Neuron (in vitro differentiated cells): ENCODE results near the gene HECTD4.

Experiments
- H2AFZ ChIP-seq: one replicate; pipeline ENCODE4 v1.6.1; 2013; ENCODE audit warnings: low read depth, mild to moderate bottlenecking, inconsistent platforms, low read length, moderate library complexity
- H3K27me3 ChIP-seq: one replicate; pipeline ENCODE4 v1.6.1; 2013; ENCODE audit warnings: low read length; ENCODE audit not compliant: insufficient read depth
- H3K36me3 ChIP-seq: one replicate; pipeline ENCODE4 v1.6.1; 2013; ENCODE audit warnings: low read length; ENCODE audit not compliant: insufficient read depth
- H3K4me1 ChIP-seq: one replicate; pipeline ENCODE4 v1.6.1; 2013; ENCODE audit warnings: low read length; ENCODE audit not compliant: insufficient read depth
- H3K4me3 ChIP-seq: 2 replicates; pipeline ENCODE4 v1.5.1; 2013; ENCODE audit warnings: mild to moderate bottlenecking, low read length, moderate library complexity
- H3K9me3 ChIP-seq: one replicate; pipeline ENCODE4 v1.6.1; 2013; ENCODE audit warnings: low read length

HECTD4 gene

DNA sequence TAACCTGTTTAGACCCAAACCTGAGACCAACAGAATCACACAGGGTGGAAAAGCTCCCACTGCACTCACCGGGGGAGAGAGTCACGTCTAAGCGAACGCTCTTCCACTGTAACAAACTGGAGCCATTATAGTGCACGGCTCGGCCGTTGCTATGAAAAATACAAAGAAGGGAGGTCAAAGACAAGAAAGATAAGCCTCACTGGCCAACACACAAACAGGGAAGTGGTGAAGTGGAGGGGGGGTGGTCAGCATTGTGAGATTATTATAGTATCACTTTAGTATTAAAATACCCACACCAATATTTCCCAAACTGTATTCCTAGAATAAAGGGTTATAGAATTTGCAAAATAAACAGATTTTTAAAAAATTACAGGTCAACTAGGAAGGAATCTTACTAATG lies 166.0 kb downstream of the HECTD4 start:
- Histone ChIP-seq H3K9me3 (no peaks in the 10 kb centered on the region), H3K4me3 (no peak overlapping the region), H3K27me3 (no peaks in the 10 kb centered on the region), H2AFZ (no peak overlapping the region), H3K4me1 (no peaks in the 10 kb centered on the region), H3K36me3 (peaks cover 71% of the 10 kb centered on the region)

DNA sequence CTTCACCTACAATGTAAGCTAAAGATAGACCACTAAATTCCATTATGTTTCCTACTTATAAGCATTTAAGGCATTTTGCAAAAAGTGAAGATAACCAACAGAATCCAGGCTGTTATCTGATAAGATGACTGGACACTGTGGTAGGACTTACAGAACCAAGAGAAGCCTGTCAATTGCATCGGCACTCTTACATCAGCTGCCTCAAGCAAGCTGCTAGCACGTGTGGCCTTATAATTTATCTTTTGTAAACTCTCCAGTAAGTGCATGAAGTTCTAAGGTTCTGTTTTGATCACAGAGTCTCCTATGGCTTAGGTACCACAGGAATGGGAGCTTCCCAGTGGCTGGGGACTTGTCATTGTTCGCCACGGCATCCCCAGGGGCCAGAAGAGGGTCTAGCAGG lies 168.2 kb downstream of the HECTD4 start:
- Histone ChIP-seq H3K4me3 (no peak overlapping the region), H3K9me3 (no peaks in the 10 kb centered on the region), H3K27me3 (no peaks in the 10 kb centered on the region), H2AFZ (no peak overlapping the region), H3K36me3 (peaks cover 78% of the 10 kb centered on the region), H3K4me1 (no peaks in the 10 kb centered on the region)

DNA sequence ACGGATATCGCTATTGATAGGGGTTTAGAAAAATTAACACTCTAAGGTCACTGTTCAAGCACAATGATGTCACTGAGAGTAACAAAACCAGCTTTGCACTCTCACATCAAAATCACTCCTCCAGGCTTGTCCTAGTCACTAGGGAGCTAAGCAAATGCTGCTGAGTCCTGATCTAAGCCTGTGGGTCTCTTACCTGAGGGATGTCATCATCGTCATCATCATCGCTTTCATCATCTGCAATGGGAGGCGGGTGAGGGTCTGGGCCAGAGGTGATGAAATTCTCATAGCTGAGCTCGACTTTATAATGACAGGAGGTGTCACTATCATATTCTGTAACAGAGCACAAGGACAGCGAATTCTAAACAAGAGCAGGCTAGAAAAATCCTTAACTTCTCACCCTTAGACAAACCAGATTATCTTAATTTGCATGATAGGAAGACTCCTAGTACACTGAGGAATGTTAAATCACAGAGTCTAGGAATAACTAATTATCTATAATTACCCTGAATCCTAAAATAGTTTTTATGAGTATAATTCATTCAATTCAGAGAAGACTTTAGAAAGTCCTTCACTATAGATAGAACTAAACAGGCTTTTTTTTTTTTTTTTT lies 173.8 kb downstream of the HECTD4 start:
- Histone ChIP-seq H3K9me3 (no peaks in the 10 kb centered on the region), H3K36me3 (peaks cover 75% of the 10 kb centered on the region), H3K4me3 (no peak overlapping the region), H2AFZ (no peak overlapping the region), H3K27me3 (no peaks in the 10 kb centered on the region), H3K4me1 (no peaks in the 10 kb centered on the region)

DNA sequence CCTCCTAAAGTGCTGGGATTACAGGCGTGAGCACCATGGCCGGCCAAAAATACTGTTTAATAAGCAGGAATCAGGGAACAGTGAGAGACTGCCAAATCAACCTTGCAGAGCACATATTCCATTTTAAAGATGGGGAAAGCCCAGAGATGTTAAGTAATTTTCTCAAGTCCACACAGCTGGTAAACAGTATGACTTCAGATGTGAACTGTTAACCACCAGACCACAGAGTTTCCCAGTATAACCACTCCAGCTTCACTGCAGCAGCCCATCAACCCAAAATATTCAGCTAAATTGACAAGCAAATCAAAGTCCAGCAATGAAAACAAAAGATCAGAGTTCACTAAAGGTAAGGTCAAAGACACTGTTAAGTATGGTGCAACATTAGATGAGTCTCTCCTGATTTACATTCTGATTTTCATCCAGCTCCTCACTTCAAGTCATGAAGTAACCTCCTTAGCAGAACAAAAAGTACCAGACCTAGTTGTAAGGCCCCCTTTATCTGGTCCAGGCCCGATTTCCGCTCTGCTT lies 174.8 kb downstream of the HECTD4 start:
- H2AFZ ChIP-seq: no peak overlapping the region
- no peak overlapping the region for H3K4me3 ChIP-seq
- H3K36me3 ChIP-seq: peaks cover 84% of the 10 kb centered on the region
- H3K4me1 ChIP-seq: no peaks in the 10 kb centered on the region
- no peaks in the 10 kb centered on the region for H3K9me3 ChIP-seq
- H3K27me3 ChIP-seq: no peaks in the 10 kb centered on the region

- H3K27me3 ChIP-seq: no peaks in the 10 kb centered on the region
- H3K4me1 ChIP-seq: no peaks in the 10 kb centered on the region
- H3K9me3 ChIP-seq: no peaks in the 10 kb centered on the region
- H3K4me3 ChIP-seq: no peak overlapping the region
- no peak overlapping the region for H2AFZ ChIP-seq
- peaks cover 80% of the 10 kb centered on the region for H3K36me3 ChIP-seq
These were observed 175.3 kb downstream of the HECTD4 start for GRCh38 chr12:112206944-112207343.

DNA sequence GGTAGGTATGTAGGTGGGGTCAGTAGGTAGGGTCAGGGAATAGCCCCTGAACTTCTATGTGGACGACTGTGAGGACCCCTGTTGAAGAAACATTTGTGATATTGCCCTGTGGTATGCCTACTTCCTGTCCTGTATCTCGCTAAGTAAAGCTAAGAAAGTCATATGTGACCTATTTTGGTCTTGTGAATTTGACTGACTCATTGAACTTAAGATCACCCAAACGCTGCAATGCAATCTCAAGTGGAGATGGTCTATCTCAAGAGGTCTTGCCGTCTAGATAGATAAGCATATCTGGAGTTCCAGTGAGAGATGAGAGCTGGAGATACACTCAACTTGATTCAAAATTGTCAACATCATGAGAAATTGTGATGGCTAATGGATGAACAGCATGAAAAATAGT lies 183.1 kb downstream of the HECTD4 start:
- H3K4me1 ChIP-seq: no peaks in the 10 kb centered on the region
- H3K36me3 ChIP-seq: peaks cover 74% of the 10 kb centered on the region
- no peaks in the 10 kb centered on the region for H3K27me3 ChIP-seq
- no peak overlapping the region for H3K4me3 ChIP-seq
- H3K9me3 ChIP-seq: peaks cover 4% of the 10 kb centered on the region
- no peak overlapping the region for H2AFZ ChIP-seq

- Histone ChIP-seq H3K36me3 (peaks cover 74% of the 10 kb centered on the region), H3K9me3 (peaks cover 4% of the 10 kb centered on the region), H3K4me1 (no peaks in the 10 kb centered on the region), H2AFZ (no peak overlapping the region), H3K27me3 (no peaks in the 10 kb centered on the region), H3K4me3 (no peak overlapping the region)
These were observed 184.0 kb downstream of the HECTD4 start for GRCh38 chr12:112198120-112198733.

- H3K27me3 ChIP-seq: no peaks in the 10 kb centered on the region
- no peak overlapping the region for H2AFZ ChIP-seq
- peaks cover 4% of the 10 kb centered on the region for H3K9me3 ChIP-seq
- H3K4me3 ChIP-seq: no peak overlapping the region
- peaks cover 78% of the 10 kb centered on the region for H3K36me3 ChIP-seq
- H3K4me1 ChIP-seq: no peaks in the 10 kb centered on the region
These were observed 185.9 kb downstream of the HECTD4 start for GRCh38 chr12:112196196-112196875.

- H3K9me3 ChIP-seq: peaks cover 2% of the 10 kb centered on the region
- H2AFZ ChIP-seq: no peak overlapping the region
- H3K36me3 ChIP-seq: peaks cover 76% of the 10 kb centered on the region
- no peaks in the 10 kb centered on the region for H3K27me3 ChIP-seq
- H3K4me3 ChIP-seq: no peak overlapping the region
- H3K4me1 ChIP-seq: no peaks in the 10 kb centered on the region
These were observed 187.5 kb downstream of the HECTD4 start for GRCh38 chr12:112194601-112195247.

GRCh38 chr12:112192475-112192874 lies 189.8 kb downstream of the HECTD4 start:
- H3K9me3 ChIP-seq: no peaks in the 10 kb centered on the region
- no peaks in the 10 kb centered on the region for H3K4me1 ChIP-seq
- no peak overlapping the region for H2AFZ ChIP-seq
- H3K36me3 ChIP-seq: peaks cover 66% of the 10 kb centered on the region
- H3K4me3 ChIP-seq: no peak overlapping the region
- H3K27me3 ChIP-seq: no peaks in the 10 kb centered on the region

GRCh38 chr12:112191840-112192321 lies 190.3 kb downstream of the HECTD4 start:
- no peaks in the 10 kb centered on the region for H3K9me3 ChIP-seq
- H3K36me3 ChIP-seq: peaks cover 64% of the 10 kb centered on the region

DNA sequence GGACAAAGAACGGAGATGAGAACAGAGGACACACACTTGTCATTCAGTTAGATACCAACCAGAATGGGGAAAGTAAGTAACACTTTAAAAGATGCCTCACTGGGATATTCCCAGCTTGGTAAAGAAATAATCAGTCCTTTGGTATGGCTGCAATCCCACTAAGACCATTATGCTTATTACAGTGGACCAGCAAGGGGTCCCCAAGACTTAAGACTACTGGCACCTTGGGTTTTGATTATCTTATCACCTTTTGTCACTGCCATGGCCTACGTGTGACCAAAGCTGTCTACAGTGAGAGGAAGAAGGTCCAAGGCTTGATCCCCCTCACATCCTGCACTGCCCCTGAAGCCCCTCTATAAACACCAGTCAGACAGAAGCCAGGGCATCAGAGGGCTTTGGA lies 191.0 kb downstream of the HECTD4 start:
- no peaks in the 10 kb centered on the region for H3K9me3 ChIP-seq
- H3K36me3 ChIP-seq: peaks cover 61% of the 10 kb centered on the region
- no peak overlapping the region for H2AFZ ChIP-seq
- H3K4me1 ChIP-seq: no peaks in the 10 kb centered on the region
- no peaks in the 10 kb centered on the region for H3K27me3 ChIP-seq
- H3K4me3 ChIP-seq: no peak overlapping the region

More at GRCh38 chr12:112191840-112192321, 190.3 kb downstream of the HECTD4 start:
- H3K27me3 ChIP-seq: no peaks in the 10 kb centered on the region
- H2AFZ ChIP-seq: no peak overlapping the region
- no peak overlapping the region for H3K4me3 ChIP-seq
- no peaks in the 10 kb centered on the region for H3K4me1 ChIP-seq
